H1 (cell line): ENCODE data around the gene MYO15A. TPM values are rescaled to one million over a fixed set of nuclear protein-coding genes. Genes with fewer than 3 reads are reported as not detected.

Experiments used
- BACH1 ChIP-seq: IDR thresholded peaks from 2 replicates; pipeline ENCODE4 v1.6.1; 2012; ENCODE audit warnings: low read length, improper control_type of control experiment
- YY1 ChIP-seq: IDR thresholded peaks from 2 replicates; pipeline ENCODE4 v1.6.1; 2011; ENCODE audit warnings: low read depth, mild to moderate bottlenecking, low read length
- ZNF274 ChIP-seq: IDR thresholded peaks from 2 replicates; pipeline ENCODE4 v1.7.0; 2012; ENCODE audit warnings: low read length, borderline replicate concordance; ENCODE audit errors: extremely low read depth
- polyA plus RNA-seq, 7 experiments: library from polyadenylated mRNA; depleted of rRNA in 3 of 7; stranded (reverse) in 5 of 7; unstranded in 2 of 7; fragments of >200 nt in 5 of 7; fragments of 200-250 nt in 2 of 7; gene quantifications; 1 replicate in 5 of 7; 2 replicates in 1 of 7; 4 replicates in 1 of 7; pipeline versions ENCODE4 v1.2.1 to v1.2.3, GENCODE V29; 2011 to 2013; ENCODE audit warnings: missing spikeins in 2 of 7, mixed read lengths in 2 of 7
- total RNA-seq: library from RNA; stranded (reverse); fragmentation: NEBNext Ultra II Directional; extraction: Animal tissue kit (Norgen Biotek cat#: 25700); gene quantifications from 2 replicates; pipeline ENCODE4 v1.2.1, GENCODE V29; 2021

Gene MYO15A
- total and polyA plus RNA-seq, 2 of the 8 experiments (the other 6 are each of a cell fraction or from before 2014, with no cell fraction given): 1.6 to 4.2 TPM

GRCh38 chr17:18167421-18167820 lies 58.9 kb downstream of the MYO15A start (continued):
- TF ChIP-seq BACH1 (no peak), ZNF274 (no peak), YY1 (no peak)
